ENCODE measurements around the gene REV3L. TPM values are rescaled to one million over a fixed set of nuclear protein-coding genes. Genes with fewer than 3 reads are reported as not detected.

REV3L gene
- total and polyA plus RNA-seq, 2 of the 8 experiments (the other 6 are each of a cell fraction or from before 2014, with no cell fraction given) = 2.1 to 6.6 TPM

DNA sequence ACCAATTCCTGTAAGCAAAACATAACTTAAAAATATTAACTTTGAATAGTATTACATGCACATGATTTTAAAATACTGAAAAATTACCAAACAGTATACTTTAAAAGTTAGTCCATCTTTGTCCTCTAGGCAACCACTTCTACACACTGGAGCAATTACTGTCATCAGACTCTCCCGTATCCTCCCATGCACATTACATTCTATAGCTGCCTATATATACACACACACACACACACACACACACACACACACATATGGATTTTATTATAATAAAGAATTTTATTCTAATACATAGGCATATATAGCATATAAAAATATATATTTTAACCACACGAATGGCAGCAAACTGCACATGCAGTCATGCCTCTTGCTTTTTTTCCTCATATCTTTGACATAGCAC, 8.2 kb downstream of the REV3L start:
- H4K5ac ChIP-seq (ENCODE audit: insufficient read length, low read depth, low read length) = no peak overlapping the region
- CTCF ChIA-PET (ENCODE audit: partially characterized antibody) = no interaction called here
- H4K20me1 ChIP-seq (replicated peaks in 1 of 2; ENCODE audit: control insufficient read depth in 1 of 2, insufficient read depth in 2 of 2, low read length in 2 of 2) = peaks cover 19 to 22% of the 10 kb centered on the region in 2 experiments
- no peaks in the 10 kb centered on the region for H3K36me3 ChIP-seq (ENCODE audit: control insufficient read depth in 2 of 4, insufficient read depth in 4 of 4, low read length in 3 of 4)
- H2AFZ ChIP-seq (ENCODE audit: low read length) = no peak overlapping the region
- no peak overlapping the region for H4K8ac ChIP-seq (ENCODE audit: extremely low read depth, insufficient read depth, low read length)
- POLR2A ChIA-PET (ENCODE audit: partially characterized antibody) = interaction anchor here (0.8 kb wide), 1 partner anchor 9 kb away, joined by 4 read pairs; no protein-coding TSS in a partner anchor
- no peak overlapping the region for H3K18ac ChIP-seq (ENCODE audit: extremely low read depth, low read length)
- H3K14ac ChIP-seq (ENCODE audit: insufficient read length) = no peak overlapping the region
- FAIRE-seq (no peak), DNase-seq (ENCODE audit: low read depth in 1 of 2, low spot score in 2 of 2) (no peak)
- no peak overlapping the region for H3K4me3 ChIP-seq (ENCODE audit: extremely low read depth in 1 of 4, insufficient read depth in 2 of 4, low read depth in 3 of 4, low read length in 4 of 4)
- H3K9me3 ChIP-seq (ENCODE audit: insufficient read depth in 2 of 2, low read depth in 1 of 2, low read length in 1 of 2) = no peaks in the 10 kb centered on the region
- no peak overlapping the region for H2BK5ac ChIP-seq (ENCODE audit: low read depth, low read length)
- H3K4me1 ChIP-seq (replicated peaks in 1 of 4; ENCODE audit: control insufficient read depth in 3 of 4, insufficient read depth in 4 of 4, low read length in 3 of 4) = peaks cover 0 to 8% (median 4%) of the 10 kb centered on the region in 4 experiments; a peak in 3 of 7 replicates
- H2AK5ac ChIP-seq (ENCODE audit: low read depth, low read length) = no peak overlapping the region
- no peak overlapping the region for H3K9ac ChIP-seq (replicated peaks in 1 of 4; ENCODE audit: extremely low read depth in 1 of 4, low read depth in 3 of 4, low read length in 3 of 4)
- H4K91ac ChIP-seq (replicated peaks; ENCODE audit: insufficient read length, low read length) = no peak overlapping the region
- peaks cover 22 to 51% (median 35%) of the 10 kb centered on the region in 4 experiments for H3K27me3 ChIP-seq (replicated peaks in 1 of 4; ENCODE audit: control insufficient read depth in 3 of 4, extremely low read depth in 1 of 4, insufficient read depth in 3 of 4, low read length in 3 of 4)
- H2BK20ac ChIP-seq (ENCODE audit: low read length) = no peak overlapping the region
- H2BK15ac ChIP-seq (ENCODE audit: low read length) = no peak overlapping the region
- no peak overlapping the region for H3K4me2 ChIP-seq (ENCODE audit: insufficient read depth in 1 of 2, low read depth in 2 of 2, low read length in 2 of 2)
- H3K56ac ChIP-seq (replicated peaks; ENCODE audit: insufficient read length, low read depth, low read length) = no peak overlapping the region
- 87% methylated on average over 2 of the region's 2 CpGs; no CpG with 5 or more reads in 1 of the 2 experiments for WGBS, 2 experiments (ENCODE audit: extremely low coverage in 1 of 2, insufficient coverage in 1 of 2, insufficient read length in 1 of 2, insufficient replicate concordance in 2 of 2, low coverage in 1 of 2, low lambda C conversion rate in 2 of 2, missing lambda C conversion rate in 1 of 2)
- no peak overlapping the region for H2BK120ac ChIP-seq (replicated peaks; ENCODE audit: low read depth, low read length)
- H3K23ac ChIP-seq (ENCODE audit: insufficient read length) = no peak overlapping the region
- no peak overlapping the region for H2BK12ac ChIP-seq (ENCODE audit: low read depth, low read length)
- no peaks in the 10 kb centered on the region for H3K23me2 ChIP-seq (ENCODE audit: low read depth, low read length)
- H3K4ac ChIP-seq (replicated peaks; ENCODE audit: insufficient read length, low read depth, low read length) = no peak overlapping the region
- TF ChIP-seq KDM1A (IDR thresholded peaks at IDR 0.05; ENCODE audit: borderline replicate concordance, low read length) (no peak), GTF2F1 (IDR thresholded peaks at IDR 0.05; ENCODE audit: borderline replicate concordance, low read depth, low read length) (no peak), SP4 (IDR thresholded peaks at IDR 0.05; ENCODE audit: low read length) (no peak), POLR2AphosphoS5 (IDR thresholded peaks at IDR 0.05; ENCODE audit: low read depth, low read length) (no peak), NRF1 (IDR thresholded peaks at IDR 0.05; ENCODE audit: low read depth, low read length) (no peak)
- H3K27ac ChIP-seq (ENCODE audit: low read depth, low read length) = no peak overlapping the region
- no peaks in the 10 kb centered on the region for H3K79me1 ChIP-seq (ENCODE audit: low read depth, low read length)
- peaks cover 0 to 8% of the 10 kb centered on the region in 2 experiments; a peak in 1 of 4 replicates for H3K79me2 ChIP-seq (ENCODE audit: control insufficient read depth in 1 of 2, insufficient read depth in 2 of 2, low read length in 2 of 2)

Measured in H1 (cell line).